DOHH2 (cell line): ENCODE measurements around the gene ADAM19.

Experiments used
- CTCF ChIP-seq: fragments of 200-600 bp; sonication (generic); IDR thresholded peaks from one replicate; pipeline ENCODE4 v1.5.1; 2014; ENCODE audit warnings: antibody characterized with exemption, mild to moderate bottlenecking, low read depth, low read length; ENCODE audit not compliant: poor library complexity, severe bottlenecking
- EZH2phosphoT487 ChIP-seq: fragments of 200-600 bp; sonication (generic); IDR thresholded peaks from 2 replicates; pipeline ENCODE4 v1.6.1; 2017; ENCODE audit warnings: borderline replicate concordance, mild to moderate bottlenecking, antibody characterized with exemption, low read length, moderate library complexity, mixed read lengths

GRCh38 chr5:157481666-157482065, 93.9 kb downstream of the ADAM19 start:
- TF ChIP-seq CTCF, result no peak
- TF ChIP-seq EZH2phosphoT487, result no peak
